ENCODE data around the gene PC. TPM values are rescaled to one million over a fixed set of nuclear protein-coding genes. Genes with fewer than 3 reads are reported as not detected.

The PC gene
- total and polyA plus RNA-seq, 2 donors (not counting 3 experiments of a cell fraction or from before 2014, with no cell fraction given): 5.5 to 17.5 TPM

- ChIA-PET CTCF (no interaction called here), POLR2A (no interaction called here)
- H3K4me2 ChIP-seq (ENCODE audit: insufficient read depth, low read length): no peak overlapping the region
- FAIRE-seq: no peak
- H3K9me1 ChIP-seq (replicated peaks; ENCODE audit: control insufficient read depth, extremely low read depth, insufficient read depth, low read length): no peaks in the 10 kb centered on the region
- DNase-seq (ENCODE audit: low read depth, low spot score): no peak
- H3K27me3 ChIP-seq (ENCODE audit: control insufficient read depth in 2 of 2, insufficient read depth in 2 of 2, low read length in 2 of 2): no peaks in the 10 kb centered on the region
- no peaks in the 10 kb centered on the region for H3K9me3 ChIP-seq (replicated peaks; ENCODE audit: control insufficient read depth, insufficient read depth, low read length)
- H3K27ac ChIP-seq (ENCODE audit: insufficient read depth, low read depth, low read length): no peak overlapping the region
- no peaks in the 10 kb centered on the region for H4K20me1 ChIP-seq (replicated peaks; ENCODE audit: control insufficient read depth, extremely low read depth, insufficient read depth, low read length)
- dilution Hi-C loops (cut with MboI; ENCODE audit: extremely low pct_ligation_motif_present, low sequenced_read_pairs) (no loop called here), intact Hi-C loops (cut with micrococcal nuclease) (no loop called here)
- no peaks in the 10 kb centered on the region for H3K36me3 ChIP-seq (ENCODE audit: control insufficient read depth in 2 of 2, extremely low read depth in 1 of 2, insufficient read depth in 2 of 2, low read length in 2 of 2)
- no peaks in the 10 kb centered on the region for H3K4me1 ChIP-seq (ENCODE audit: control insufficient read depth, extremely low read depth, insufficient read depth, low read length)
- TF ChIP-seq POLR2A (IDR thresholded peaks at IDR 0.05; ENCODE audit: low read depth, low read length) (no peak), POLR2AphosphoS5 (IDR thresholded peaks at IDR 0.05; ENCODE audit: insufficient read depth, low read depth, low read length) (no peak), CTCF (IDR thresholded peaks at IDR 0.05; ENCODE audit: extremely low read depth in 1 of 2, insufficient read depth in 1 of 2, low read depth in 1 of 2, low read length in 2 of 2) (no peak), MYC (IDR thresholded peaks at IDR 0.05; ENCODE audit: low read depth, low read length) (no peak), JUN (IDR thresholded peaks at IDR 0.05; ENCODE audit: borderline replicate concordance, insufficient read depth, insufficient read length, low read depth) (no peak), FOS (IDR thresholded peaks at IDR 0.05; ENCODE audit: borderline replicate concordance, insufficient read depth, low read length) (no peak), EZH2 (IDR thresholded peaks at IDR 0.05; ENCODE audit: borderline replicate concordance, low read depth, low read length, severe bottlenecking) (no peak), GATA2 (IDR thresholded peaks at IDR 0.05; ENCODE audit: insufficient read depth, insufficient read length, low read depth, low read length) (no peak)
- TF ChIP-seq, protein P1, sequence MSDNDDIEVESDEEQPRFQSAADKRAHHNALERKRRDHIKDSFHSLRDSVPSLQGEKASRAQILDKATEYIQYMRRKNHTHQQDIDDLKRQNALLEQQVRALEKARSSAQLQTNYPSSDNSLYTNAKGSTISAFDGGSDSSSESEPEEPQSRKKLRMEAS (IDR thresholded peaks at IDR 0.05; ENCODE audit: insufficient read depth, insufficient read length): no peak
- H3K79me2 ChIP-seq (ENCODE audit: control insufficient read depth, insufficient read depth, low read length): no peaks in the 10 kb centered on the region
- no peak overlapping the region for H3K4me3 ChIP-seq (replicated peaks in 1 of 3; ENCODE audit: insufficient read depth in 1 of 3, low read depth in 1 of 3, low read length in 3 of 3)
- H3K9ac ChIP-seq (replicated peaks; ENCODE audit: extremely low read depth, insufficient read depth, low read length): no peak overlapping the region
- no peak overlapping the region for H2AFZ ChIP-seq (ENCODE audit: low read depth, low read length)
- BruUV-seq (replicated peaks): no TSS peak
These were observed 39.4 kb downstream of the PC start for GRCh38 chr11:66918741-66919140.

Data from endothelial cell of umbilical vein (primary cell).